Neural cell (in vitro differentiated cells): ENCODE measurements around the gene POLK. TPM values are rescaled to one million over a fixed set of nuclear protein-coding genes. Genes with fewer than 3 reads are reported as not detected.
"Not testable (repeated sequence)": the region's sequence is repeated elsewhere in the genome, so short reads cannot be mapped to it uniquely, and the experiment has no call there.

Source experiments
- H2AFZ ChIP-seq: fragments of 200-600, 300-800 bp; sonication (generic), shearing (Covaris generic); 2 replicates; pipeline ENCODE4 v1.6.0; 2014; ENCODE audit warnings: low read depth, mild to moderate bottlenecking, antibody characterized with exemption, low read length, moderate library complexity
- H3F3A ChIP-seq: fragments of 200-600 bp; shearing (Covaris generic); 2 replicates; pipeline ENCODE4 v1.6.1; 2016; ENCODE audit warnings: mild to moderate bottlenecking, moderate library complexity, mixed read lengths, antibody characterized with exemption, low read length; ENCODE audit not compliant: insufficient read depth, poor library complexity, severe bottlenecking
- H3K27ac ChIP-seq: fragments of 200-600, 300-800 bp; sonication (generic), shearing (Covaris generic); 2 replicates; pipeline ENCODE4 v1.5.1; 2014; ENCODE audit warnings: mild to moderate bottlenecking, low read length, moderate library complexity
- H3K27me3 ChIP-seq: fragments of 300-800, 200-600 bp; sonication (generic), shearing (Covaris generic); 2 replicates; pipeline ENCODE4 v1.6.0; 2014; ENCODE audit warnings: mild to moderate bottlenecking, low read depth, low read length, moderate library complexity; ENCODE audit not compliant: insufficient read depth
- H3K36me3 ChIP-seq: fragments of 300-800, 200-600 bp; sonication (generic), shearing (Covaris generic); 2 replicates; pipeline ENCODE4 v1.5.1; 2014; ENCODE audit warnings: mild to moderate bottlenecking, antibody characterized with exemption, low read length, moderate library complexity; ENCODE audit not compliant: insufficient read depth
- H3K4me2 ChIP-seq: fragments of 300-800, 200-600 bp; sonication (generic), shearing (Covaris generic); 2 replicates; pipeline ENCODE4 v1.6.0; 2014; ENCODE audit warnings: mild to moderate bottlenecking, low read length
- H3K4me3 ChIP-seq: fragments of 300-800, 200-600 bp; sonication (generic), shearing (Covaris generic); 2 replicates; pipeline ENCODE4 v1.5.1; 2014; ENCODE audit warnings: mild to moderate bottlenecking, low read length, moderate library complexity
- H3K79me2 ChIP-seq: fragments of 200-600 bp; shearing (Covaris generic); replicated peaks from 2 replicates; pipeline ENCODE4 v1.6.0; 2014; ENCODE audit warnings: mild to moderate bottlenecking, low read length, moderate library complexity; ENCODE audit not compliant: insufficient read depth
- H3K9ac ChIP-seq: fragments of 300-800, 200-600 bp; sonication (generic), shearing (Covaris generic); 2 replicates; pipeline ENCODE4 v1.6.1; 2016; ENCODE audit warnings: mild to moderate bottlenecking, low read length, mixed read lengths
- H3K9me2 ChIP-seq: fragments of 200-600 bp; shearing (Covaris generic); 2 replicates; pipeline ENCODE4 v1.6.1; 2016; ENCODE audit warnings: mild to moderate bottlenecking, low read length, mixed read lengths; ENCODE audit not compliant: insufficient read depth
- H3K9me3 ChIP-seq: fragments of 200-600, 300-800 bp; sonication (generic), shearing (Covaris generic); 2 replicates; pipeline ENCODE4 v1.6.1; 2016; ENCODE audit warnings: mild to moderate bottlenecking, mixed run types, low read length, moderate library complexity, mixed read lengths
- H4K20me1 ChIP-seq: fragments of 200-600 bp; shearing (Covaris generic); 2 replicates; pipeline ENCODE4 v1.6.1; 2016; ENCODE audit warnings: mild to moderate bottlenecking, mixed run types; ENCODE audit not compliant: insufficient read depth
- EP300 ChIP-seq: fragments of 450-650 bp; conservative IDR thresholded peaks from 2 replicates; pipeline ENCODE4 v1.6.1; 2014; ENCODE audit warnings: antibody characterized with exemption, mild to moderate bottlenecking, moderate library complexity; ENCODE audit not compliant: poor library complexity, severe bottlenecking
- EZH2 ChIP-seq: fragments of 200-600, 300-800 bp; shearing (Covaris generic), sonication (generic); IDR thresholded peaks from 2 replicates; pipeline ENCODE4 v1.6.1; 2014; ENCODE audit warnings: antibody characterized with exemption, low read length, borderline replicate concordance, mild to moderate bottlenecking; ENCODE audit not compliant: insufficient read depth, poor library complexity, severe bottlenecking
- MXI1 ChIP-seq: fragments of 450-650 bp; conservative IDR thresholded peaks from 2 replicates; pipeline ENCODE4 v1.6.1; 2014; ENCODE audit warnings: antibody characterized with exemption, mild to moderate bottlenecking; ENCODE audit not compliant: poor library complexity, severe bottlenecking
- POLR2AphosphoS5 ChIP-seq: IDR thresholded peaks from 2 replicates; pipeline ENCODE4 v1.6.1; 2012
- RAD21 ChIP-seq: fragments of 450-650 bp; conservative IDR thresholded peaks from 2 replicates; pipeline ENCODE4 v1.6.1; 2014; ENCODE audit warnings: antibody characterized with exemption, mild to moderate bottlenecking, moderate library complexity
- SMC3 ChIP-seq: fragments of 450-650 bp; conservative IDR thresholded peaks from 2 replicates; pipeline ENCODE4 v1.6.1; 2014; ENCODE audit warnings: antibody characterized with exemption, mild to moderate bottlenecking, moderate library complexity; ENCODE audit not compliant: poor library complexity
- polyA plus RNA-seq: library from polyadenylated mRNA; depleted of rRNA; stranded (reverse); fragments of >200 nt; gene quantifications from 2 replicates; pipeline ENCODE4 v1.2.3, GENCODE V29; 2014
- TF ChIP-seq, protein P1 (sequence below): fragments of 450-650 bp; IDR thresholded peaks from 2 replicates; pipeline ENCODE4 v1.5.1; 2014; ENCODE audit warnings: antibody characterized with exemption, mild to moderate bottlenecking, moderate library complexity; ENCODE audit not compliant: poor library complexity, severe bottlenecking
- TF ChIP-seq, protein P2 (sequence below): IDR thresholded peaks from 2 replicates; pipeline ENCODE4 v1.6.1; 2012; ENCODE audit warnings: borderline replicate concordance

POLK gene
- polyA plus RNA-seq, 1 donor from 2014 or later = 36.4 TPM

DNA sequence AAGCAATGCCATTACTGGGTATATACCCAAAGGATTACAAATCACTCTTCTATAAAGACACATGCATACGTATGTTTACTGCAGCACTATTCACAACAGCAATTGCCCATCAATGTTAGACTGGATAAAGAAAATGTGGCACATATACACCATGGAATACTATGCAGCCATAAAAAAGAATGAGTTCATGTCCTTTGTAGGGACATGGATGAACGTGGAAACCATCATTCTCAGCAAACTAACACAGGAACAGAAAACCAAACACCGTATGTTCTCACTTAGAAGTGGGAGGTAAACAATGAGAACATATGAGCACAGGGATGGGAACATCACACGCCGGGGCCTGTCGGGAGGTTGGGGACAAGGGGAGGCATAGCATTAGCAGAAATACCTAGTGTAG lies 21.8 kb upstream of the POLK start:
- H3K27ac ChIP-seq = not testable (repeated sequence)

DNA sequence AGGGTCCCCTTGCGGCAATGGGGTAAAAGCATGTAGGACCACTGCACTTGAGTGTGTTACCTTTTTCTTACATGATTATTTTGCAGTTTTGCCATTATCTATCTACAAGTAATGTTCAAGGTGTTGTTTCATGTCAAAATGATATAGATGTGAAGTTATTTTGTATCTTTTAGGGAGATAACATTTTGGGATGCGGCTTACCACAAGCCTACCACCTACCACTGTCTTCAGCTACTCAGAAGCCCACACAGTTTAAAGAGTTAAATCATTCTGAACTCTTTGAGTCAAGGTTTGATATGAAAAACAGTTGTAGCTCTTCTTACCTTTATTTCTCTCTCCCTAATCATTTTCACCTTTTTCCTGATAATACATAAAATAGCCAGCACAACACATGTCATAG lies 20.1 kb upstream of the POLK start:
- Histone ChIP-seq H4K20me1 (no peaks in the 10 kb centered on the region), H3K27ac (no peak overlapping the region), H3K4me2 (no peak overlapping the region), H3K4me3 (no peak overlapping the region), H3K9me3 (no peaks in the 10 kb centered on the region), H3K27me3 (no peaks in the 10 kb centered on the region), H3K9ac (no peak overlapping the region), H3K36me3 (peaks cover 6% of the 10 kb centered on the region), H3F3A (no peaks in the 10 kb centered on the region), H3K9me2 (no peaks in the 10 kb centered on the region), H3K79me2 (peaks cover 13% of the 10 kb centered on the region), H2AFZ (no peak overlapping the region)
- TF ChIP-seq MXI1 (no peak), RAD21 (no peak), SMC3 (no peak)

More for the DNA sequence above, 21.8 kb upstream of the POLK start:
- peaks cover 16% of the 10 kb centered on the region for H3K79me2 ChIP-seq
- not testable (repeated sequence) for H3K36me3 ChIP-seq, H2AFZ ChIP-seq, H3K9ac ChIP-seq, H3K9me2 ChIP-seq, H3K4me2 ChIP-seq, H3F3A ChIP-seq, H3K9me3 ChIP-seq, H3K4me3 ChIP-seq, H3K27me3 ChIP-seq, H4K20me1 ChIP-seq

DNA sequence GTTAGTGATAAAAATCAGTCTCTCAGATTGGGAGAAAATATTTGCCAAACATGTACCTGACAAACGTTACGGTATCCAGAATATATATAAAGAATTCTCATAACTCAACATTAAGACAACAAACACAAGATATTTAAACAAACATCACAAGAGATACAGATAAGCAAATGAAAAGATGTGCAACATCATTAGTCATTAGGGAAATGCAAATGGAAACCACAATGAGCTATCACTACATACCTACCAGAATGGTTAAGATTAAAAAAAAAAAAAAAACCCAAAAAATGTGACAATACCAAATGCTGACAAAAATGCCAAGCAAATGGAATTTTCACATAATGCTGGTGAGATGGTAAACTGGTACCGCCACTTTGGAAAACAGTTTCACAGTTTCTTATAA lies 15.7 kb upstream of the POLK start:
- H3K4me2 ChIP-seq = no peak overlapping the region
- no peak for TF ChIP-seq SMC3
- no peak for TF ChIP-seq RAD21
- no peak for TF ChIP-seq POLR2AphosphoS5
- TF ChIP-seq MXI1 = no peak
- no peak for TF ChIP-seq EZH2
- TF ChIP-seq EP300 = no peak
- H3K79me2 ChIP-seq = peaks cover 2% of the 10 kb centered on the region
- no peaks in the 10 kb centered on the region for H3F3A ChIP-seq
- H3K27me3 ChIP-seq = no peaks in the 10 kb centered on the region
- no peak overlapping the region for H3K27ac ChIP-seq
- H4K20me1 ChIP-seq = no peaks in the 10 kb centered on the region
- H2AFZ ChIP-seq = no peak overlapping the region
- no peaks in the 10 kb centered on the region for H3K9me2 ChIP-seq
- no peak overlapping the region for H3K9ac ChIP-seq
- H3K4me3 ChIP-seq = no peak overlapping the region
- no peaks in the 10 kb centered on the region for H3K9me3 ChIP-seq
- H3K36me3 ChIP-seq = peaks cover 1% of the 10 kb centered on the region

DNA sequence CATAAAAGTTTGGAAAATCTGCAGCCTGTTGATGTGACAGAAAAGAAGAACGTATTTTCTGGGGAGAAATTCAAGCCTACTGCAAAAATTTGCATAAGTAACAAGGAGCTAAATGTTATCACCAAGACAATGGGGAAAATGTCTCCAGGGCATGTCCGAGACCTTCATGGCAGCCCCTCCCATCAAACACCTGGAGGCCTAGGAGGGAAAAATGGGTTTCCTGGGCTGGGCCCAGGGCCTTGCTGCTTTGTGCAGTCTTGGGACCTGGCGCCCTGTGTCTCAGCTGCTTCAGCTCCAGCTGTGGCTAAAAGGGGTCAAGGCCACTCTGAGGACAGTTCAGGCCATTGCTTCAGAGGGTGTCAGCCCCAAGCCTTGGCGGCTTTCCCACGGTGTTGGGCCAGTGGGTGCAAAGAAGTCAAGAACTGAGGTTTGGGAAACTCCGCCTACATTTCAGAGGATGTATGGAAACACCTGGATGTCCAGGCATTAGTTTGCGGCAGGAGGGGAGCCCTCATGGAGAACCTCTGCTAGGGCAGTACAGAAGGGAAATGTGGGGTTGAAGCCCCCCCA lies 13.4 kb upstream of the POLK start:
- Histone ChIP-seq H3K9ac (no peak overlapping the region), H4K20me1 (no peaks in the 10 kb centered on the region), H3F3A (no peaks in the 10 kb centered on the region), H3K9me3 (no peaks in the 10 kb centered on the region), H3K36me3 (no peaks in the 10 kb centered on the region), H3K27ac (no peak overlapping the region), H2AFZ (no peak overlapping the region), H3K4me3 (no peak overlapping the region), H3K79me2 (peaks cover 5% of the 10 kb centered on the region), H3K9me2 (no peaks in the 10 kb centered on the region), H3K4me2 (no peak overlapping the region), H3K27me3 (no peaks in the 10 kb centered on the region)
- TF ChIP-seq, protein P1, sequence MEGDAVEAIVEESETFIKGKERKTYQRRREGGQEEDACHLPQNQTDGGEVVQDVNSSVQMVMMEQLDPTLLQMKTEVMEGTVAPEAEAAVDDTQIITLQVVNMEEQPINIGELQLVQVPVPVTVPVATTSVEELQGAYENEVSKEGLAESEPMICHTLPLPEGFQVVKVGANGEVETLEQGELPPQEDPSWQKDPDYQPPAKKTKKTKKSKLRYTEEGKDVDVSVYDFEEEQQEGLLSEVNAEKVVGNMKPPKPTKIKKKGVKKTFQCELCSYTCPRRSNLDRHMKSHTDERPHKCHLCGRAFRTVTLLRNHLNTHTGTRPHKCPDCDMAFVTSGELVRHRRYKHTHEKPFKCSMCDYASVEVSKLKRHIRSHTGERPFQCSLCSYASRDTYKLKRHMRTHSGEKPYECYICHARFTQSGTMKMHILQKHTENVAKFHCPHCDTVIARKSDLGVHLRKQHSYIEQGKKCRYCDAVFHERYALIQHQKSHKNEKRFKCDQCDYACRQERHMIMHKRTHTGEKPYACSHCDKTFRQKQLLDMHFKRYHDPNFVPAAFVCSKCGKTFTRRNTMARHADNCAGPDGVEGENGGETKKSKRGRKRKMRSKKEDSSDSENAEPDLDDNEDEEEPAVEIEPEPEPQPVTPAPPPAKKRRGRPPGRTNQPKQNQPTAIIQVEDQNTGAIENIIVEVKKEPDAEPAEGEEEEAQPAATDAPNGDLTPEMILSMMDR = no peak
- TF ChIP-seq MXI1 = no peak
- no peak for TF ChIP-seq POLR2AphosphoS5
- TF ChIP-seq EZH2 = no peak
- no peak for TF ChIP-seq SMC3
- no peak for TF ChIP-seq EP300
- TF ChIP-seq, protein P2, sequence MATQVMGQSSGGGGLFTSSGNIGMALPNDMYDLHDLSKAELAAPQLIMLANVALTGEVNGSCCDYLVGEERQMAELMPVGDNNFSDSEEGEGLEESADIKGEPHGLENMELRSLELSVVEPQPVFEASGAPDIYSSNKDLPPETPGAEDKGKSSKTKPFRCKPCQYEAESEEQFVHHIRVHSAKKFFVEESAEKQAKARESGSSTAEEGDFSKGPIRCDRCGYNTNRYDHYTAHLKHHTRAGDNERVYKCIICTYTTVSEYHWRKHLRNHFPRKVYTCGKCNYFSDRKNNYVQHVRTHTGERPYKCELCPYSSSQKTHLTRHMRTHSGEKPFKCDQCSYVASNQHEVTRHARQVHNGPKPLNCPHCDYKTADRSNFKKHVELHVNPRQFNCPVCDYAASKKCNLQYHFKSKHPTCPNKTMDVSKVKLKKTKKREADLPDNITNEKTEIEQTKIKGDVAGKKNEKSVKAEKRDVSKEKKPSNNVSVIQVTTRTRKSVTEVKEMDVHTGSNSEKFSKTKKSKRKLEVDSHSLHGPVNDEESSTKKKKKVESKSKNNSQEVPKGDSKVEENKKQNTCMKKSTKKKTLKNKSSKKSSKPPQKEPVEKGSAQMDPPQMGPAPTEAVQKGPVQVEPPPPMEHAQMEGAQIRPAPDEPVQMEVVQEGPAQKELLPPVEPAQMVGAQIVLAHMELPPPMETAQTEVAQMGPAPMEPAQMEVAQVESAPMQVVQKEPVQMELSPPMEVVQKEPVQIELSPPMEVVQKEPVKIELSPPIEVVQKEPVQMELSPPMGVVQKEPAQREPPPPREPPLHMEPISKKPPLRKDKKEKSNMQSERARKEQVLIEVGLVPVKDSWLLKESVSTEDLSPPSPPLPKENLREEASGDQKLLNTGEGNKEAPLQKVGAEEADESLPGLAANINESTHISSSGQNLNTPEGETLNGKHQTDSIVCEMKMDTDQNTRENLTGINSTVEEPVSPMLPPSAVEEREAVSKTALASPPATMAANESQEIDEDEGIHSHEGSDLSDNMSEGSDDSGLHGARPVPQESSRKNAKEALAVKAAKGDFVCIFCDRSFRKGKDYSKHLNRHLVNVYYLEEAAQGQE = no peak
- TF ChIP-seq RAD21 = no peak

DNA sequence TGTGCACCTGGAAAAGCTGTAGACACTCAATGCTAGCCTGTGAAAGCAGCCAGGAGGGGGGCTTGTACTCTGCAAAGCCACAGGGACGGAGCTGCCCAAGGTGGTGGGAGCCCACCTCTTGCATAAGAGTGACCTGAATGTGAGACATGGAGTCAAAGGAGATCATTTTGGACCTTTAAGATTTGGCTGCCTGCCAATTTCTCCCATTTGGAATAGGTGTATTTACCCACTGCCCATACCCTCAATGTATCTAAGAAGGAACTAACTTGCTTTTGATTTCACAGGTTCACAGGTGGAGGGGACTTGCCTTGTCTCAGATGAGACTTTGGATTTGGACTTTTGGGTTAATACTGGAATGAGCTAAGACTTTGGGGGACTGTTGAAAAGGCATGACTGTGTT lies 12.8 kb upstream of the POLK start:
- H4K20me1 ChIP-seq, H3K36me3 ChIP-seq, H3K27ac ChIP-seq, H3K9me3 ChIP-seq, H3K27me3 ChIP-seq, H3K79me2 ChIP-seq, H3K4me2 ChIP-seq, H2AFZ ChIP-seq, H3K9me2 ChIP-seq, H3K9ac ChIP-seq, H3K4me3 ChIP-seq, H3F3A ChIP-seq: not testable (repeated sequence)
